HG03095 (cell line): ENCODE measurements around the gene TMEM169.
"Not testable (repeated sequence)": the region's sequence is repeated elsewhere in the genome, so short reads cannot be mapped to it uniquely, and the experiment has no call there.

Experiments
- ATAC-seq: cut with Tn5 transposase; IDR thresholded peaks from one replicate; pipeline ENCODE4 v1.9.1; 2021; ENCODE audit warnings: moderate library complexity; ENCODE audit not compliant: unreplicated experiment

TMEM169 gene

GRCh38 chr2:216130346-216130971 lies 48.7 kb downstream of the TMEM169 start:
- no peak for ATAC-seq

- no peak for ATAC-seq
Measured at GRCh38 chr2:216131175-216131926, 49.6 kb downstream of the TMEM169 start.

- ATAC-seq: no peak
Measured at GRCh38 chr2:216132585-216132984, 50.9 kb downstream of the TMEM169 start.

GRCh38 chr2:216133397-216133796 lies 51.7 kb downstream of the TMEM169 start:
- no peak for ATAC-seq

GRCh38 chr2:216134958-216135541 lies 53.3 kb downstream of the TMEM169 start:
- ATAC-seq: no peak

GRCh38 chr2:216139884-216140283 lies 58.2 kb downstream of the TMEM169 start:
- no peak for ATAC-seq

- ATAC-seq: not testable (repeated sequence)
Measured at GRCh38 chr2:216141516-216141915, 59.8 kb downstream of the TMEM169 start.

GRCh38 chr2:216142540-216142939 lies 60.8 kb downstream of the TMEM169 start:
- peak; percentile 100 for ATAC-seq

- ATAC-seq: no peak
Measured at GRCh38 chr2:216144372-216144771, 62.7 kb downstream of the TMEM169 start.

GRCh38 chr2:216144857-216145256 lies 63.1 kb downstream of the TMEM169 start:
- ATAC-seq: no peak

GRCh38 chr2:216146573-216146972 lies 64.9 kb downstream of the TMEM169 start:
- ATAC-seq: no peak

GRCh38 chr2:216147172-216148131 lies 65.7 kb downstream of the TMEM169 start:
- ATAC-seq: no peak

GRCh38 chr2:216148983-216149382 lies 67.3 kb downstream of the TMEM169 start:
- no peak for ATAC-seq

- no peak for ATAC-seq
Measured at GRCh38 chr2:216149741-216150140, 68.0 kb downstream of the TMEM169 start.

GRCh38 chr2:216151313-216152025 lies 69.8 kb downstream of the TMEM169 start:
- ATAC-seq: no peak
